SK-N-MC (cell line): Measurements from ENCODE around the gene KIAA0753.

Source experiments
- EZH2 ChIP-seq: fragments of 200-600 bp; sonication (generic); IDR thresholded peaks from one replicate; pipeline ENCODE4 v1.6.1; 2017; ENCODE audit warnings: antibody characterized with exemption
- FOXP2 ChIP-seq: optimal IDR thresholded peaks from 2 replicates; pipeline ENCODE3; 2011; ENCODE audit warnings: mild to moderate bottlenecking, moderate library complexity; ENCODE audit not compliant: insufficient read depth; ENCODE audit errors: extremely low read length, control extremely low read depth
- POLR2AphosphoS5 ChIP-seq: IDR thresholded peaks from 2 replicates; pipeline ENCODE4 v1.6.1; 2012; ENCODE audit warnings: mild to moderate bottlenecking, low read depth, low read length, borderline replicate concordance

DNA sequence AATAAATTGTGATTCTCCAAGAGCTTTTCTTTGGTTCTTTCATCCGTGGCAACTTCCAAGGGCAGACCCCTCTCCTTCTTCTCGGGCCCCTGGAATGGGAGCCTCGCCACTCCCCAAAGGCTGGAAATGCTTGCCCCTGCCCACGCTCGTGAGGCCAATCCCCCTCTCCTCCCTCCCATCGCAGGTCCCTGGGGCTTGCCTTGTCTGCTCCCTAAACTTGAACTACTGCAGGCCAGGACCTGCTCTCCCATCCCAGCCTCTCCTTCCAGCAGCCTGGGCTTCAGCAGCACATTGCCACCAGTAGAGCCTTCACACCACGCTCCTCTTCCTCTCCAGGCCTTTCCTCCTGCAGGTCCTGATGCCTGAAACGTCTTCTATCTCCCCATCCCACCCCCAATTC, 95.2 kb downstream of the KIAA0753 start:
- TF ChIP-seq FOXP2 (no peak), POLR2AphosphoS5 (no peak), EZH2 (no peak)
